Nephron (organoid): Measurements from ENCODE around the gene APOC1.

Source experiments
- H3K27ac Mint-ChIP-seq, 3 experiments: 2 replicates each; pipeline ENCODE4 v1.8.0; 2020; ENCODE audit warnings: mixed read lengths in 3 of 3, mild to moderate bottlenecking in 2 of 3, moderate library complexity in 1 of 3
- H3K27me3 Mint-ChIP-seq: 2 replicates; pipeline ENCODE4 v1.8.0; 2021; ENCODE audit warnings: low read depth, mild to moderate bottlenecking, moderate library complexity, mixed read lengths
- H3K36me3 Mint-ChIP-seq: 2 replicates; pipeline ENCODE4 v1.8.0; 2020; ENCODE audit warnings: low read depth, mixed read lengths
- H3K4me1 Mint-ChIP-seq: 2 replicates; pipeline ENCODE4 v1.8.0; 2020; ENCODE audit warnings: mixed read lengths
- H3K4me3 Mint-ChIP-seq, 3 experiments: 2 replicates each; pipeline ENCODE4 v1.8.0; 2020; ENCODE audit warnings: mild to moderate bottlenecking in 3 of 3, mixed read lengths in 3 of 3, moderate library complexity in 2 of 3
- H3K9me3 Mint-ChIP-seq: 2 replicates; pipeline ENCODE4 v1.8.0; 2020; ENCODE audit warnings: mixed read lengths
- TF ChIP-seq, protein P1 (sequence below), 3 experiments: fragments of 200-600 bp; sonication (generic); IDR thresholded peaks; one replicate each; pipeline ENCODE4 v1.5.0; 2021; ENCODE audit warnings: antibody characterized with exemption in 3 of 3; ENCODE audit not compliant: unreplicated experiment in 3 of 3

The APOC1 gene

DNA sequence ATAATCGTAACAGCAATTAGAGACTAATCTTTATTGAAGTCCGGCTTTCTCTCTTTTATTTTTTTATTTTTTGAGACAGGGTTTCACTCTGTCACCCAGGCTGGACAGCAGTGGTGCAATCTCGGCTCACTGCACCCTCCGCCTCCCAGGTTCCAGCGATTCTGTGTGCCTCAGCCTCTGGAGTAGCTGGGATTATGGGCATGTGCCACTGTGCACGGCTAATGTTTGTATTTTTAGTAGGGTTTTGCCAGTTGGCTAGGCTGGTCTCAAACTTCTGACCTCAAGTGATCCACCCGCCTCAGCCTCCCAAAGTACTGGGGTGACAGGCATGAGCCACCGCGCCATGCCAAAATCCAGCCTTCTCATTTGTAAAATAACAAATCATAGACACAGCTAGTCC, 35.1 kb downstream of the APOC1 start:
- H3K4me1 Mint-ChIP-seq = peaks cover 7% of the 10 kb centered on the region
- no peak overlapping the region for H3K4me3 Mint-ChIP-seq
- TF ChIP-seq, protein P1, sequence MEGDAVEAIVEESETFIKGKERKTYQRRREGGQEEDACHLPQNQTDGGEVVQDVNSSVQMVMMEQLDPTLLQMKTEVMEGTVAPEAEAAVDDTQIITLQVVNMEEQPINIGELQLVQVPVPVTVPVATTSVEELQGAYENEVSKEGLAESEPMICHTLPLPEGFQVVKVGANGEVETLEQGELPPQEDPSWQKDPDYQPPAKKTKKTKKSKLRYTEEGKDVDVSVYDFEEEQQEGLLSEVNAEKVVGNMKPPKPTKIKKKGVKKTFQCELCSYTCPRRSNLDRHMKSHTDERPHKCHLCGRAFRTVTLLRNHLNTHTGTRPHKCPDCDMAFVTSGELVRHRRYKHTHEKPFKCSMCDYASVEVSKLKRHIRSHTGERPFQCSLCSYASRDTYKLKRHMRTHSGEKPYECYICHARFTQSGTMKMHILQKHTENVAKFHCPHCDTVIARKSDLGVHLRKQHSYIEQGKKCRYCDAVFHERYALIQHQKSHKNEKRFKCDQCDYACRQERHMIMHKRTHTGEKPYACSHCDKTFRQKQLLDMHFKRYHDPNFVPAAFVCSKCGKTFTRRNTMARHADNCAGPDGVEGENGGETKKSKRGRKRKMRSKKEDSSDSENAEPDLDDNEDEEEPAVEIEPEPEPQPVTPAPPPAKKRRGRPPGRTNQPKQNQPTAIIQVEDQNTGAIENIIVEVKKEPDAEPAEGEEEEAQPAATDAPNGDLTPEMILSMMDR (IDR thresholded peaks at IDR 0.05; ENCODE audit: unreplicated experiment in 3 of 3) = no peak
- peaks cover 3% of the 10 kb centered on the region for H3K36me3 Mint-ChIP-seq
- H3K9me3 Mint-ChIP-seq = no peaks in the 10 kb centered on the region
- no peaks in the 10 kb centered on the region for H3K27me3 Mint-ChIP-seq
- H3K27ac Mint-ChIP-seq = no peak overlapping the region

DNA sequence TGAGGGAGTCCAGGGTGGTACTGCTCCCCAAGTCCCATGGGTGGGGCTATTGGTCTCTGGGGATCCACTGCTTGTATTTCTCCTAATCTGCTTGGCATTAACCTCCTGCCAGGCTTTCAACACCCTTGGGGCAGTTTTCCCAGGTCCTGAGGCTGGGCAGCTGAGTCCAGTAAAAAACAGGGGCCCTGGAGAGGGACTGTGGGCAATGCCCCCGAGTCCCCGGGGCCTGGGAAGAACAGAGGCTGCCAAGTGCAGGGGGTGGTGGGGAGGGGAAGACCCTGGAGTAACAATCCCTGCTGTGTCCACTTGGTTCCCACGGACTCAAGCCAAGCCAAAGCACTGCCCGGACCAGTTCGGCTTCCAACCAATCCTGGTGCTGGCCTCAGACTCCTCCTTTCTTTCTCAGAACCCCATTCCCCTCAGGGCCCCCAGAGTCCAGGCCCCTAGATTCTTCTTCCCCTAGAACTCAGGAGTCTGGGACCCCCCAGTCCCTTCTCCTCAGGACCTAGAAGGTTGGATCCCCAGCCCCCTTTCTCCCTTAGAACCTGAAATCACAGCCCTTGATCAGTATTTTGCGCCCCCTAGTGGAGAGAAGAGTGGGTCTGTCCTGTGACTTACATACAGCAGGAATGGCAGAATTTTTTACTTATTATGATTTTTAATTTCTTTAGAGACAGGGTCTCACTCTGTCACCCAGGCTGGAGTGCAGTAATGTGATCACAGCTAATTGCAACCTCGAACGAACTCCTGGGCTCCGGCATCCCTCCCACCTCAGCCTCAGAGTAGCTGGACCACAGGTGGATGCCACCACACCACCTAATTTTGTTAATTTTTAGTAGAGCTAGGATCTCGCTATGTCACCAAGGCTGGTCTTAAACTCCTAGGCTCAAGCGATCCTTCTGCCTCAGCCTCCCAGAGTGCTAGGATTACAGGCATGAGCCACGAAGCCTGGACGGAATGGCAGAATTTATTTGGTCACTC, 37.1 kb downstream of the APOC1 start:
- H3K27ac Mint-ChIP-seq = peak overlapping the region; percentile 57 to 75 (median 75)
- H3K9me3 Mint-ChIP-seq = no peaks in the 10 kb centered on the region
- H3K4me1 Mint-ChIP-seq = peaks cover 23% of the 10 kb centered on the region
- H3K4me3 Mint-ChIP-seq = peak overlapping the region; percentile 45 to 64 (median 50)
- H3K36me3 Mint-ChIP-seq = peaks cover 3% of the 10 kb centered on the region
- no peaks in the 10 kb centered on the region for H3K27me3 Mint-ChIP-seq
- TF ChIP-seq, protein P1 (IDR thresholded peaks at IDR 0.05; ENCODE audit: unreplicated experiment in 3 of 3) = peak; percentile 80 to 88 (median 82)

DNA sequence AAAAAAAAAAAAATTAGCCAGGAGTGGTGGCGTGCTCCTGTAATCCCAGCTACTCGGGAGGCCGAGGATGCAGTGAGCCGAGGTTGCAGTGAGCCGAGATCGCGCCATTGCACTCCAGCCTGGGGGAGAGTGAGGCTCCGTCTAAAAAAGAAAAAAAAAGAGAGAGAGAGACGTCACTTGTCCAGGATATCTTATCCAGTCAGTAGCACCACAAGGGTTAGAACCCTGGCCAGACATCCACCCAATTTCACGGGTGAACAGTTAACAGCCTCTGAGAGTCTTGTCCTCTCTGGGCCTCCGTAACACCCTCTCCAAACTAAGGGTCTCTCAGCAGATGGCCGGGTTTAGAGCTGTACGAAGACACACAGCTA, 39.9 kb downstream of the APOC1 start:
- Mint-ChIP-seq H3K9me3 (no peaks in the 10 kb centered on the region), H3K4me1 (peaks cover 38% of the 10 kb centered on the region), H3K27me3 (no peaks in the 10 kb centered on the region), H3K4me3 (peak overlapping the region; percentile 94 to 97 (median 96)), H3K36me3 (no peaks in the 10 kb centered on the region), H3K27ac (peak overlapping the region; percentile 98 to 99 (median 99))
- TF ChIP-seq, protein P1 (IDR thresholded peaks at IDR 0.05; ENCODE audit: unreplicated experiment in 3 of 3) = no peak

DNA sequence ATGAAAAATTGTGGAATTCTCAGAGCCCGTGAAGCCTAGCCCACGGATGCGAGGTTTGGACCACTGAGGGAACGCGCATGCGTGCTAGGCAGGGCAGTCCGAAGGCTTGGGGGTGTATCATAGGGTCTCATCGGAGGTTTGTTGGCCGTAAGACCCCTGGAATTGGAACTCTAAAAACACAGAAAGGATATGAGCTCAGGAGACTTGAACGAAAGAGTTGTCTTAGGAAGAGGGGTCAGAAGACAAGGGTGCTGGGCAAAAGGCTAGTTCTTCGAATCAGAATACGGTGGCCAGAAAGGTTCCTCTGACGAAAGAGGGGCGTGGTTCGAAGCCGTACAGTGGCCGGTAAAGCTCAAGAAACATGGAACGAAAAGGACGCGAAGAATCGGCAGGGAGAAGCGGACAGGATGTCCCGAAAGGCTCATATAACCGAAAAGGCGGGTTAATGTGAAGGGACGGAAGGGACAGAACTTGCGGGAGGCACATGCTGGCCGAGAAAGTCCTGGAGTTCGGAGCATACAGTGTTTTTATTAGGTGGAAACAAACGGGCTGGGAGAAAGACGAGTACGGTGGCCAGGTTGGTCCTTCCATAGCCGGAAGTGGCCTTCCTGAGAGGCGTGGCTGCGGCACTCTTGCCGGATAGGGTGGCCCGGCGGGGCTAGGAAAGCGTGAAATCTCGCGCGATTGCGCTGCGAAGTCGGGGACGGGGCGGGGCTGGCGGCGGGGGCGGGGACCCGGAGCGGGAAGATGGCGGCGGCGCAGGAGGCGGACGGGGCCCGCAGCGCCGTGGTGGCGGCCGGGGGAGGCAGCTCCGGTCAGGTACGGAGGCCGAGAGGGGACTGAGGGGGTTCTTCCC, 40.5 kb downstream of the APOC1 start, which contains the start of gene CLPTM1:
Gene CLPTM1 (plus strand): TSS at position 732 of the 856 bp plus-strand sequence. CDS start 16 bp downstream, at position 748.
- Mint-ChIP-seq H3K9me3 (no peaks in the 10 kb centered on the region), H3K36me3 (no peaks in the 10 kb centered on the region), H3K4me1 (peaks cover 42% of the 10 kb centered on the region), H3K27ac (peak within 1 kb of the TSS; percentile 98 to 99 (median 99)), H3K27me3 (no peaks in the 10 kb centered on the region), H3K4me3 (peak within 1 kb of the TSS; percentile 95 to 99 (median 96))
- TF ChIP-seq, protein P1 (IDR thresholded peaks at IDR 0.05; ENCODE audit: unreplicated experiment in 3 of 3) = no peak

DNA sequence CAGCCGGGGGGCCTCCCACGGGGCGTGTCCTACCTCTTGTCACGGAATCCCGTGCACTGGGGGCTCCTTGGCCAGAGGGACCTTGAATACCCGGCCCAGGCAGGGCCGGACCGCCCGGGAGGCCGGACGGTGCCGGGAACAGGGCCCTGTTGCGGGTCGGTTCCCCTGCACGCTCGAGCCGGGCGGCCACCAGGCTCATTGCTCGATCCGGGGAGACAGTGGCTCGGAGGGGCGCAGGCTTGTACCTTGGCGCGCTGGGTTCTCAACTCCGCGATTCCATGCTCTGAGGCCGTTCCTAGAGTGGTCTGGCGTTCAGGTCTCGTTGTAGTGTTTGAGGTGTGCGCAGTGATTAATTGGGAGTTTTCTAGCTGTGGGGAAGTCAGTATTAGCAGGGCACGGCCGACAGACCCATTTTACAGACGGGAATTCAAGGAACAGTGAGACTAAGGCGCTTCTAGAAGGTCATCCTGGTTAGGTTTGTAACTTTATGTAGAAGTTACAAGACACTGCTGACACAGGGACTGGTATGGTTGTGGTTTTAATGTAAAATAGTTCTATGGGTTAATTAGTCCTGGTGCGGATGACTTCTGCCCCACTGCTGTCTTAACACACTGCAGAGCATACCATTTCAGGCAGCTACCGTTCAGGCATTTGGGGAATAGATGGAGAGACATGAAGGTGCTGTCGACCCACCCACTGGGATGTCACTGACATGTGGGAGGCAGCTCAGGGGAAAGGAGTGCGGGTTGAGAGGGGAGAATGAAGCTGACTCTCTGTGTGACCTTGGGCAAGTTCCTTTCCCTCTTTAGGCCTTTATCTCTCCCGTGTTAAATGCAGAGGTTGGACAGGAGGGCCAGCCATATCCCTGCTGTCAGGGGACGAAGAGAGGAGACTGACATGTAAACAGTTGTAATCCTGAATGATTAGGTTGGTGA, 41.4 kb downstream of the APOC1 start:
- Mint-ChIP-seq H3K4me3 (peak overlapping the region; percentile 95 to 99 (median 96)), H3K9me3 (no peaks in the 10 kb centered on the region), H3K27ac (peak overlapping the region; percentile 71 to 98 (median 71)), H3K4me1 (peaks cover 51% of the 10 kb centered on the region), H3K27me3 (no peaks in the 10 kb centered on the region), H3K36me3 (no peaks in the 10 kb centered on the region)
- TF ChIP-seq, protein P1 (IDR thresholded peaks at IDR 0.05; ENCODE audit: unreplicated experiment in 3 of 3) = no peak
